GM18868 (cell line): ENCODE measurements around the gene CTCFL.

ENCODE experiments used
- ATAC-seq: cut with Tn5 transposase; IDR thresholded peaks from one replicate; pipeline ENCODE4 v1.9.1; 2021; ENCODE audit warnings: mild to moderate bottlenecking, moderate library complexity; ENCODE audit not compliant: unreplicated experiment

Gene CTCFL

GRCh38 chr20:57560554-57561355, 35.8 kb upstream of the CTCFL start, which contains the start of gene PCK1:
TSS of gene PCK1 (plus strand) at chr20:57561110. CDS start at chr20:57561412, 302 bp downstream.
- ATAC-seq = no peak

GRCh38 chr20:57559658-57560553, 35.0 kb upstream of the CTCFL start:
- no peak for ATAC-seq

- ATAC-seq = no peak
Measured at GRCh38 chr20:57559289-57559634, 34.3 kb upstream of the CTCFL start.

GRCh38 chr20:57558614-57559288, 33.8 kb upstream of the CTCFL start:
- no peak for ATAC-seq

GRCh38 chr20:57557926-57558613, 33.1 kb upstream of the CTCFL start:
- ATAC-seq = no peak

- ATAC-seq = no peak
Measured at GRCh38 chr20:57556980-57557274, 32.0 kb upstream of the CTCFL start.

- ATAC-seq = no peak
Measured at GRCh38 chr20:57555457-57556184, 30.7 kb upstream of the CTCFL start.

GRCh38 chr20:57553376-57554018, 28.6 kb upstream of the CTCFL start:
- no peak for ATAC-seq

- ATAC-seq = no peak
Measured at GRCh38 chr20:57552471-57552870, 27.5 kb upstream of the CTCFL start.

- ATAC-seq = no peak
Measured at GRCh38 chr20:57548177-57549058, 23.5 kb upstream of the CTCFL start.

- ATAC-seq = no peak
Measured at GRCh38 chr20:57546956-57547649, 22.2 kb upstream of the CTCFL start.

- no peak for ATAC-seq
Measured at GRCh38 chr20:57545927-57546662, 21.2 kb upstream of the CTCFL start.

- ATAC-seq = no peak
Measured at GRCh38 chr20:57544838-57545564, 20.1 kb upstream of the CTCFL start.

GRCh38 chr20:57543754-57544153, 18.8 kb upstream of the CTCFL start:
- no peak for ATAC-seq

- no peak for ATAC-seq
Measured at GRCh38 chr20:57540890-57541580, 16.1 kb upstream of the CTCFL start.

- no peak for ATAC-seq
Measured at GRCh38 chr20:57539889-57540288, 14.9 kb upstream of the CTCFL start.
